Smooth muscle cell (in vitro differentiated cells): ENCODE data around the gene COA5. TPM values are rescaled to one million over a fixed set of nuclear protein-coding genes. Genes with fewer than 3 reads are reported as not detected.

Experiments
- DNase-seq: peaks from one replicate; lab custom pipeline; 2025; ENCODE audit not compliant: unreplicated experiment; lab: John Stamatoyannopoulos, UW
- H2AFZ ChIP-seq: fragments of 200-600 bp; sonication (generic); 2 replicates; pipeline ENCODE4 v1.6.0; 2016; ENCODE audit warnings: antibody characterized with exemption, low read depth, mild to moderate bottlenecking
- H3F3A ChIP-seq: fragments of 200-600 bp; sonication (generic); 2 replicates; pipeline ENCODE4 v1.6.0; 2017; ENCODE audit warnings: antibody characterized with exemption, low read depth
- H3K27ac ChIP-seq: fragments of 200-600 bp; sonication (generic); 2 replicates; pipeline ENCODE4 v1.5.1; 2016; ENCODE audit warnings: low read depth, mild to moderate bottlenecking
- H3K27me3 ChIP-seq: fragments of 200-600 bp; sonication (generic); 2 replicates; pipeline ENCODE4 v1.6.1; 2016; ENCODE audit warnings: low read depth, mild to moderate bottlenecking
- H3K36me3 ChIP-seq: fragments of 200-600 bp; sonication (generic); 2 replicates; pipeline ENCODE4 v1.5.1; 2016; ENCODE audit warnings: low read depth
- H3K4me1 ChIP-seq: fragments of 200-600 bp; sonication (generic); 2 replicates; pipeline ENCODE4 v1.5.1; 2016; ENCODE audit warnings: low read depth
- H3K4me2 ChIP-seq: fragments of 200-600 bp; sonication (generic); 2 replicates; pipeline ENCODE4 v1.6.0; 2016; ENCODE audit warnings: mild to moderate bottlenecking
- H3K4me3 ChIP-seq: fragments of 200-600 bp; sonication (generic); 2 replicates; pipeline ENCODE4 v1.5.1; 2016; ENCODE audit warnings: mild to moderate bottlenecking
- H3K79me2 ChIP-seq: fragments of 200-600 bp; sonication (generic); 2 replicates; pipeline ENCODE4 v1.6.0; 2016; ENCODE audit warnings: low read depth, mild to moderate bottlenecking
- H3K9ac ChIP-seq: fragments of 200-600 bp; sonication (generic); 2 replicates; pipeline ENCODE4 v1.6.0; 2016; ENCODE audit warnings: low read depth
- H3K9me3 ChIP-seq: fragments of 200-600 bp; sonication (generic); replicated peaks from 2 replicates; pipeline ENCODE4 v1.5.1; 2016; ENCODE audit warnings: low read depth
- H4K20me1 ChIP-seq: fragments of 200-600 bp; sonication (generic); 2 replicates; pipeline ENCODE4 v1.6.0; 2016; ENCODE audit warnings: low read depth
- WGBS: methylation state at CpG from one replicate; pipeline ENCODE4 v1.1.7; 2016; ENCODE audit warnings: low lambda C conversion rate; 5-methylcytosine and 5-hydroxymethylcytosine counted together
- polyA plus RNA-seq: library from polyadenylated mRNA; unstranded; fragments of >200 nt; fragmentation: Nextera tagmentation; extraction: Ambion mirVana; gene quantifications from 2 replicates; pipeline ENCODE4 v1.2.1, GENCODE V29; 2016
- total RNA-seq: library from RNA; depleted of rRNA; stranded (reverse); fragments of >200 nt; gene quantifications from 2 replicates; pipeline ENCODE4 v1.2.3, GENCODE V29; 2014
- TF ChIP-seq, protein P1 (sequence below): fragments of 200-600 bp; sonication (generic); IDR thresholded peaks from 2 replicates; pipeline ENCODE4 v1.5.1; 2017; ENCODE audit warnings: borderline replicate concordance, mild to moderate bottlenecking, antibody characterized with exemption; ENCODE audit not compliant: insufficient read depth, poor library complexity, severe bottlenecking

The COA5 gene, protein sequence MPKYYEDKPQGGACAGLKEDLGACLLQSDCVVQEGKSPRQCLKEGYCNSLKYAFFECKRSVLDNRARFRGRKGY
- total RNA-seq (20.1 and 20.2 TPM in 2 replicates), polyA plus RNA-seq (27.8 and 29.4 TPM in 2 replicates)

DNA sequence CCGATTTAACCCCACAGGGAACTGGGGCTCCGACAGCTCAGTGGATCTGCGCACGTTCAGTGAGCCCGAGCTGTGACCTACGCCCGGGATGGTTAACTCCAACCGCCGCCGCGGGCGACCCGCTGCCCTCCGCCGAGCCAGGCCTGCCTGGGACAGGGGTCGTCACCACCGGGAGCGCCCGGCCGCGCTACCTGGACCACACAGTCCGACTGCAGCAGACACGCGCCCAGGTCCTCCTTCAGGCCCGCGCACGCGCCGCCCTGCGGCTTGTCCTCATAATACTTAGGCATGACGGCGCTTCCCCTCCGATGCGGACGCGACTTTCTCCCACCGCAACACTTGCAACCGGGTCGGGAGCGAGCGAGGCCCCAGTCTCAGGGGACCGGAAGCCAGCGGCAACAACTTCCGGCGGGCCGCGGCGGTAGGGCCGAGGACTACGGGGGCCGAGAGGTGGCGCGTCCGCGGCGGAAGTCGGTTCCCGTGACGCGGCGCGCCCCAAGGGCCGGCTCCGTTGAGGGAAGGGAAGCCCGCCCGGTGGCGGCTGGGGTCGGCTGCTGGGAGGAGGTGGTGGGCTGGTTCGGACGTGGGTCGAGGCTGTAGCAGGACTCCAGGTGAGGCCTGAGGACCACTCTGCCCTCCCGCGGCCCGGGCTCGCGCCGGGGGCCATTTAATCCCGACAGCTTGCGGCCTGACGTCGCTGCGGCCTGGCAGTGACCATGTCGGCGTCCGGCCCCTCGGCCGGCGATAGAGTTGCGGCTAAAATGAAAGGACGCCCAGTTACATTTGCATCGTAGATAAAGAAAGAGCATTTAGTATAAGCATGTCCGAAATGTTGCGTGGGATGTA lies at the start of gene COA5, which contains the start of gene UNC50:
Gene COA5 (minus strand): TSS at position 397 of the 846 bp plus-strand sequence. CDS start 107 bp downstream, at position 290.
Gene UNC50 (plus strand): TSS at position 474 of the 846 bp plus-strand sequence. CDS start 1,171 bp downstream, outside the sequence.
- Histone ChIP-seq H3K27me3 (no peaks in the 10 kb centered on the region), H3K9me3 (no peaks in the 10 kb centered on the region), H3K9ac (peak within 1 kb of the TSS; percentile 99), H3K36me3 (peaks cover 6% of the 10 kb centered on the region), H3K79me2 (peaks cover 54% of the 10 kb centered on the region), H3K4me1 (peaks cover 23% of the 10 kb centered on the region), H4K20me1 (peaks cover 3% of the 10 kb centered on the region), H3K4me3 (peak within 1 kb of the TSS; percentile 89), H3F3A (no peaks in the 10 kb centered on the region), H2AFZ (peak within 1 kb of the TSS; percentile 78), H3K4me2 (peak within 1 kb of the TSS; percentile 94), H3K27ac (peak within 1 kb of the TSS; percentile 97)
- peak; percentile 64 for DNase-seq
- TF ChIP-seq, protein P1, sequence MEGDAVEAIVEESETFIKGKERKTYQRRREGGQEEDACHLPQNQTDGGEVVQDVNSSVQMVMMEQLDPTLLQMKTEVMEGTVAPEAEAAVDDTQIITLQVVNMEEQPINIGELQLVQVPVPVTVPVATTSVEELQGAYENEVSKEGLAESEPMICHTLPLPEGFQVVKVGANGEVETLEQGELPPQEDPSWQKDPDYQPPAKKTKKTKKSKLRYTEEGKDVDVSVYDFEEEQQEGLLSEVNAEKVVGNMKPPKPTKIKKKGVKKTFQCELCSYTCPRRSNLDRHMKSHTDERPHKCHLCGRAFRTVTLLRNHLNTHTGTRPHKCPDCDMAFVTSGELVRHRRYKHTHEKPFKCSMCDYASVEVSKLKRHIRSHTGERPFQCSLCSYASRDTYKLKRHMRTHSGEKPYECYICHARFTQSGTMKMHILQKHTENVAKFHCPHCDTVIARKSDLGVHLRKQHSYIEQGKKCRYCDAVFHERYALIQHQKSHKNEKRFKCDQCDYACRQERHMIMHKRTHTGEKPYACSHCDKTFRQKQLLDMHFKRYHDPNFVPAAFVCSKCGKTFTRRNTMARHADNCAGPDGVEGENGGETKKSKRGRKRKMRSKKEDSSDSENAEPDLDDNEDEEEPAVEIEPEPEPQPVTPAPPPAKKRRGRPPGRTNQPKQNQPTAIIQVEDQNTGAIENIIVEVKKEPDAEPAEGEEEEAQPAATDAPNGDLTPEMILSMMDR, result peak; percentile 3
- under 1% methylated on average over 89 of the region's 93 CpGs for whole genome bisulfite sequencing

DNA sequence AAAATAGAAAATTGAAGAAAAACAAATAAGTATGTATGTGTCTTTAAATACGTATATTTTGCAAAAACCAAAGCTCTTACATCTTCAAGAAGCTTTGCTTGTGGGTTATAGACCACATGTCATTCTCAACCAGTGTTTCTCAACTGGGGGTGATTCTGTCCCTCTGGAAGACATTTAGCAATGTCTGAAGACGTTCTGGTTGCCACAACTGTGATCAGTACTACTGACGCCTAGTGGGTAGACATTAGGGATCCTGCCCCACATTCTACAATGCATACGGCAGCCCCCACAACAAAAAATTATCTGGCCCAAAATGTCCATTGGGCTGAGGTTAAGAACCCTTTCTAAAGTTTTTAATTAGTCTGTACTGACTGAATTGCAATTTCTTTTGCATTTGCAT lies 48.5 kb upstream of the COA5 start:
- no peak overlapping the region for H3K4me3 ChIP-seq
- no peaks in the 10 kb centered on the region for H3K79me2 ChIP-seq
- H3F3A ChIP-seq, result no peaks in the 10 kb centered on the region
- no peaks in the 10 kb centered on the region for H3K4me1 ChIP-seq
- H2AFZ ChIP-seq, result no peak overlapping the region
- H3K36me3 ChIP-seq, result no peaks in the 10 kb centered on the region
- H3K9me3 ChIP-seq, result no peaks in the 10 kb centered on the region
- H3K9ac ChIP-seq, result no peak overlapping the region
- no peak for DNase-seq
- no peak overlapping the region for H3K27ac ChIP-seq
- H4K20me1 ChIP-seq, result no peaks in the 10 kb centered on the region
- H3K27me3 ChIP-seq, result no peaks in the 10 kb centered on the region
- TF ChIP-seq, protein P1, result no peak
- 80% methylated on average over 4 of the region's 4 CpGs for WGBS
- H3K4me2 ChIP-seq, result no peak overlapping the region

DNA sequence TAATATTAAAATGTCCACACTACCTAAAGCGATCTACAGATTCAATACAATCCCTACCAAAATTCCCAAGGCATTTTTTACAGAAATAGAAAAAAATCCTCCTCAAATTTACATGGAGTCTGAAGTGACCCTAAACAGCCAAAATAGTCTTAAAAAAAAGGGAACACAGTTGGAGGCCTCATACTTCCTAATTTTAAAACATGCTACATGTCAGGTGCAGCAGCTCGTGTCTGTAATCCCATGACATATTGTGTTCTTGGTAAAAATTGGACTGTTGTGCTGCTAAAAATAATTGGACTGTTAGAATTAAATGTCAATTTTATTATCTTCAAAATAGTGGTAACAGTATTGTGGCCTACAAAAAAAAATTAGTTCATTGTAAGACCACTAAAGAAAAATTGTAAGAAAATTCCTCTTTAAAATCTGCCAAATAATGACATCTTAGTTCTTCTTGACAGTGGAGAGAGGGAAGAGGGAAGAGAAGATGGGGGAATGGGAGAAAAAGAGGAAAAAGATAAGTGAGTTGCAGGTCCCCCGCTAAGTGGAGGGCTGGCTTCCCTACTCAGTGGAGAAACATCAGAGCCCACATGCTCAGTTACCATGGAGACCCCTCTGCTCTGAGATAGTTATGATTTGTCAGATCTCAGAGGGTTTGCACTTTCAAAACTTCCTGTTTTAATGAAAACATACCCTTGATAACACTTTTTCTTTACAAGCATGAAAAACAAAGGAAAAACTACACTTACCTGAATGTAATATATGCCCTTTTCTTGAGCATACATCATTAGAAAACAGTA lies 46.6 kb upstream of the COA5 start:
- WGBS, result 88% methylated on average over 3 of the region's 3 CpGs
- Histone ChIP-seq H3K27ac (no peak overlapping the region), H3K4me2 (no peak overlapping the region), H3K9ac (no peak overlapping the region), H3K79me2 (no peaks in the 10 kb centered on the region), H3K9me3 (no peaks in the 10 kb centered on the region), H3K36me3 (no peaks in the 10 kb centered on the region), H3K4me1 (no peaks in the 10 kb centered on the region), H3F3A (no peaks in the 10 kb centered on the region), H3K4me3 (no peak overlapping the region), H3K27me3 (no peaks in the 10 kb centered on the region), H2AFZ (no peak overlapping the region), H4K20me1 (no peaks in the 10 kb centered on the region)
- TF ChIP-seq, protein P1, result no peak
- DNase-seq, result no peak
